Muscle layer of colon (tissue), 2 donors: ENCODE measurements around the gene WASHC4.

Experiments
- H3K27ac ChIP-seq: one replicate; pipeline ENCODE4 v1.7.0; 2013; ENCODE audit warnings: low read depth, mild to moderate bottlenecking, low read length, moderate library complexity
- H3K27me3 ChIP-seq, 2 donors: one replicate each; pipeline ENCODE4 v1.7.0; 2013; ENCODE audit warnings: low read length in 2 of 2, mild to moderate bottlenecking in 2 of 2; ENCODE audit not compliant: insufficient read depth in 2 of 2, control insufficient read depth in 1 of 2
- H3K36me3 ChIP-seq: one replicate; pipeline ENCODE4 v1.7.0; 2013; ENCODE audit warnings: mild to moderate bottlenecking, low read length; ENCODE audit not compliant: insufficient read depth
- H3K4me1 ChIP-seq: one replicate; pipeline ENCODE4 v1.7.0; 2013; ENCODE audit warnings: mild to moderate bottlenecking, low read length; ENCODE audit not compliant: insufficient read depth
- H3K4me3 ChIP-seq, 2 donors: one replicate each; pipeline ENCODE4 v1.7.0; 2013; ENCODE audit warnings: low read length in 2 of 2, low read depth in 1 of 2, mild to moderate bottlenecking in 1 of 2, moderate library complexity in 1 of 2
- H3K9ac ChIP-seq: one replicate; pipeline ENCODE4 v1.7.0; 2013; ENCODE audit warnings: low read length
- H3K9me3 ChIP-seq: one replicate; pipeline ENCODE4 v1.7.0; 2013; ENCODE audit warnings: mild to moderate bottlenecking, low read length
- donor health status: abdominal sarcoma.
- donor health status: Adenocarcinoma of cecum.

WASHC4 gene

GRCh38 chr12:105198961-105199360 is 91.4 kb downstream of the WASHC4 start:
- no peaks in the 10 kb centered on the region for H3K4me1 ChIP-seq
- H3K4me3 ChIP-seq = no peak overlapping the region
- no peak overlapping the region for H3K9ac ChIP-seq
- H3K27ac ChIP-seq = no peak overlapping the region
- peaks cover 67% of the 10 kb centered on the region for H3K36me3 ChIP-seq
- no peaks in the 10 kb centered on the region for H3K27me3 ChIP-seq
- no peaks in the 10 kb centered on the region for H3K9me3 ChIP-seq

- no peak overlapping the region for H3K4me3 ChIP-seq
- no peaks in the 10 kb centered on the region for H3K4me1 ChIP-seq
- no peak overlapping the region for H3K27ac ChIP-seq
- H3K9ac ChIP-seq = no peak overlapping the region
- H3K27me3 ChIP-seq = no peaks in the 10 kb centered on the region
- no peaks in the 10 kb centered on the region for H3K9me3 ChIP-seq
- peaks cover 69% of the 10 kb centered on the region for H3K36me3 ChIP-seq
Observed at GRCh38 chr12:105200385-105200784, 92.9 kb downstream of the WASHC4 start.

- Histone ChIP-seq H3K9ac (no peak overlapping the region), H3K27me3 (no peaks in the 10 kb centered on the region), H3K36me3 (peaks cover 76% of the 10 kb centered on the region), H3K27ac (no peak overlapping the region), H3K9me3 (no peaks in the 10 kb centered on the region), H3K4me3 (no peak overlapping the region), H3K4me1 (no peaks in the 10 kb centered on the region)
Observed at GRCh38 chr12:105201299-105201698, 93.8 kb downstream of the WASHC4 start.

DNA sequence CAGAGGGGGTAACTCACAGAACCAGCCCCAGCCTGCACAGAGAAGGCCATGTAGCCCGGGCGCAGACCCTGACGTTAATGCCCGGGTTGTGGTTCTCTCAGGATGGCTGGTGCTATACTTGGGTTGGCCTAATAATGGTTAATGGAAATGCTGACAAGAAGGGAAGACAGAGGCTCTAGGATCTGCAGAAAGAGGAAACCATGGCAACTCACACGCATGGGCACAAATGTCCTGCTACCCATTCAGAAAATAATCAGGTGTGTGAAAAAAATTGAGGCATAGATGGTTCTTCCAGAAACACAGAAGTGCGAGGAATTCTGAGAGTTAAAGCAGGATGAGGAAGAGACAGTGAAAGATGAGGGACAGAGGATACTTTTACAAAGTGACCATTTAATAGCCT is 94.7 kb downstream of the WASHC4 start:
- Histone ChIP-seq H3K36me3 (peaks cover 78% of the 10 kb centered on the region), H3K4me3 (no peak overlapping the region), H3K9me3 (no peaks in the 10 kb centered on the region)

GRCh38 chr12:105204127-105204526 is 96.6 kb downstream of the WASHC4 start:
- H3K36me3 ChIP-seq = peaks cover 70% of the 10 kb centered on the region
- no peak overlapping the region for H3K9ac ChIP-seq
- H3K9me3 ChIP-seq = no peaks in the 10 kb centered on the region
- H3K4me3 ChIP-seq = no peak overlapping the region
- no peaks in the 10 kb centered on the region for H3K4me1 ChIP-seq
- no peaks in the 10 kb centered on the region for H3K27me3 ChIP-seq
- H3K27ac ChIP-seq = no peak overlapping the region

More for the DNA sequence above, 94.7 kb downstream of the WASHC4 start:
- no peak overlapping the region for H3K9ac ChIP-seq
- no peaks in the 10 kb centered on the region for H3K4me1 ChIP-seq
- H3K27ac ChIP-seq = no peak overlapping the region
- H3K27me3 ChIP-seq = no peaks in the 10 kb centered on the region

- H3K9ac ChIP-seq = no peak overlapping the region
- no peaks in the 10 kb centered on the region for H3K4me1 ChIP-seq
- H3K27ac ChIP-seq = no peak overlapping the region
Observed at GRCh38 chr12:105204916-105205315, 97.4 kb downstream of the WASHC4 start.

GRCh38 chr12:105205322-105206048 is 98.0 kb downstream of the WASHC4 start:
- peaks cover 70% of the 10 kb centered on the region for H3K36me3 ChIP-seq
- H3K4me3 ChIP-seq = no peak overlapping the region
- H3K27ac ChIP-seq = no peak overlapping the region
- no peak overlapping the region for H3K9ac ChIP-seq
- H3K9me3 ChIP-seq = no peaks in the 10 kb centered on the region
- no peaks in the 10 kb centered on the region for H3K4me1 ChIP-seq
- H3K27me3 ChIP-seq = no peaks in the 10 kb centered on the region

More at GRCh38 chr12:105204916-105205315, 97.4 kb downstream of the WASHC4 start:
- no peaks in the 10 kb centered on the region for H3K27me3 ChIP-seq
- H3K36me3 ChIP-seq = peaks cover 66% of the 10 kb centered on the region
- no peak overlapping the region for H3K4me3 ChIP-seq
- no peaks in the 10 kb centered on the region for H3K9me3 ChIP-seq

GRCh38 chr12:105206686-105207374 is 99.3 kb downstream of the WASHC4 start:
- no peak overlapping the region for H3K4me3 ChIP-seq
- H3K36me3 ChIP-seq = peaks cover 74% of the 10 kb centered on the region
- H3K4me1 ChIP-seq = no peaks in the 10 kb centered on the region
- H3K9ac ChIP-seq = no peak overlapping the region
- H3K9me3 ChIP-seq = no peaks in the 10 kb centered on the region
- no peaks in the 10 kb centered on the region for H3K27me3 ChIP-seq
- H3K27ac ChIP-seq = no peak overlapping the region

DNA sequence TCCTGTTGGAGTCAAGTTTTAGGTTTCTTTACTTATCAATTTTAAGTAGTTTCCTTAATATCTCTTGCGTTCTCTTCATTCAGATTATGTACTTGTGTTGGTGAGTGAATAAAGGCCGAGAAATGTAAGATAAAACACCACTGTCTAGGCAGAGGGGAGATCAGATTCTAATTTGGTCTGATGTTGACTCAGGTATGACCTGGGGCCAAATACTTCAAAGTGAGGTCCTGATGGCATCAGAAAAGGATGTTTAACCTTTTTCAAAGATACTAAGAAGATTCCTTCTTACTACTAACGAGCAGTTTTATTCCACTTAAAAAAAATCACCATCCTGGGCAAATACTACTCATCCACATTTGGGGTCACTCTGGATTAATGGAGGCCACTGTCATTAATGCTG is 101.6 kb downstream of the WASHC4 start:
- peaks cover 62% of the 10 kb centered on the region for H3K36me3 ChIP-seq
- no peaks in the 10 kb centered on the region for H3K27me3 ChIP-seq
- no peaks in the 10 kb centered on the region for H3K4me1 ChIP-seq
- no peak overlapping the region for H3K4me3 ChIP-seq
- H3K9ac ChIP-seq = no peak overlapping the region
- H3K9me3 ChIP-seq = no peaks in the 10 kb centered on the region
- no peak overlapping the region for H3K27ac ChIP-seq

DNA sequence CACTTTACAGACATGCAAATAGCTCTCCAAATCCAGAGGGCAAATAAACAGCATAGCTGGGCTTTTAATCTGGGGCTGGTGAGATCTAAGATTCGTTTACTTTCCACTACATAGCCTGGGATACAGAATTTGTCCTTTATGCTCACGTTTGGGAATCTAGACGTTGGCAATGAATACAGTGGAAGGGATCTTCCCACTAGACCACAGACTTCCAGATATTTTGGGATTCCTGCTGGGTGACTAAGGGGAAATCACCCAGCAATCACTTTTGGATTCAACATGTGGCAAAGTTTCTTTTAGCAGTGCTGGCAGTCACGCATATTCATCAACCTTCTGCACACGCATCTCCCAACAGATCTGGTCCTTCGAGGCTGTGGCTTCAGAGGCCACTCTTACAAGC is 104.9 kb downstream of the WASHC4 start:
- Histone ChIP-seq H3K27me3 (no peaks in the 10 kb centered on the region), H3K9ac (no peak overlapping the region), H3K4me1 (no peaks in the 10 kb centered on the region), H3K27ac (no peak overlapping the region), H3K4me3 (no peak overlapping the region), H3K36me3 (peaks cover 52% of the 10 kb centered on the region), H3K9me3 (no peaks in the 10 kb centered on the region)

GRCh38 chr12:105214148-105214547 is 106.6 kb downstream of the WASHC4 start:
- Histone ChIP-seq H3K9me3 (no peaks in the 10 kb centered on the region), H3K27me3 (no peaks in the 10 kb centered on the region), H3K4me3 (no peak overlapping the region), H3K9ac (no peak overlapping the region), H3K27ac (no peak overlapping the region), H3K4me1 (no peaks in the 10 kb centered on the region), H3K36me3 (peaks cover 52% of the 10 kb centered on the region)
